GM18505 (cell line): Measurements from ENCODE around the gene POC1A.

Source experiments
- ATAC-seq: cut with Tn5 transposase; IDR thresholded peaks from one replicate; pipeline ENCODE4 v1.9.1; 2021; ENCODE audit not compliant: unreplicated experiment
- POLR2A ChIP-seq: IDR thresholded peaks from 4 replicates; pipeline ENCODE4 v1.6.1; 2011; ENCODE audit warnings: borderline replicate concordance; ENCODE audit not compliant: insufficient read depth, insufficient read length; ENCODE audit errors: extremely low read depth

Gene POC1A

DNA sequence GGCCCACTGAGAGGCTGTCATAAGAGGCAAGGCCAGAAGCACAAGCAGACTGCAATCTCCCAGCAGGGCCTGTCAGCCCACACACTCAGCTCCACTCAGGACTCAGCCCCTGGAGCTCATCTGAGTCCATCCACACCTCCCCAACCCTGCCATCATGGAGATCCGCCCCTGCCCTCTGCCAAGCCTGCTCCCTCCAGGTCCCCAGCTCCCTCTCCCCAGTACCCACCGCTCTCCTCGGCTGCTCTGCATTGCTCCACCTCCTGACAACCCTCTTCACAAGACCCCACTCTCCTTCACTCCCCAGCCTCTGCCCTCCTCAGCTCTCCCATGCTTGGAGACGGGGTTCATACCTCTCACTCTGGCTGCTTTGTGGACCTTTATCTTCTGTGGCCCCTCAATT, 11.1 kb downstream of the POC1A start:
- no peak for ATAC-seq
- TF ChIP-seq POLR2A, result no peak

GRCh38 chr3:52141751-52142150, 12.5 kb downstream of the POC1A start:
- no peak for ATAC-seq

DNA sequence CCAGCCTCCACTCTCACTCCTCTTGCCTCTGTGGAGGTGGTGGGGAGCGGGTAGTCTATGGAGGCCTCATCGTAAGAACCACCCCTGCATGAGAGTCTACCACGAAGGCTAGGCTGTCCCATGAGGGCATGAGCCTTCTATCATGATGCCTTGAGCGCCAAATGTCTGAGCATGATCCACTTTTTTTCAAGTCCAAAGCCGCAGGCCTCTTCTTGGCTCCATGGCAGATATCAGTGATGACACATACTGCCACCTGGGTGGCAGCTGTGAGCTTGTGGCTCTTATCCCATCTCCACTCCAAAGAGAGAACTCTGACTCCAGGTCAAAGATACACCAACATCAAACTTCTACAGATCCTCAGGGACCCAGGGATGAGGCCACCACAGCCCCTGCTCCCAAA, 13.5 kb downstream of the POC1A start:
- ATAC-seq, result no peak
- TF ChIP-seq POLR2A, result no peak

More at GRCh38 chr3:52141751-52142150, 12.5 kb downstream of the POC1A start:
- TF ChIP-seq POLR2A, result no peak

DNA sequence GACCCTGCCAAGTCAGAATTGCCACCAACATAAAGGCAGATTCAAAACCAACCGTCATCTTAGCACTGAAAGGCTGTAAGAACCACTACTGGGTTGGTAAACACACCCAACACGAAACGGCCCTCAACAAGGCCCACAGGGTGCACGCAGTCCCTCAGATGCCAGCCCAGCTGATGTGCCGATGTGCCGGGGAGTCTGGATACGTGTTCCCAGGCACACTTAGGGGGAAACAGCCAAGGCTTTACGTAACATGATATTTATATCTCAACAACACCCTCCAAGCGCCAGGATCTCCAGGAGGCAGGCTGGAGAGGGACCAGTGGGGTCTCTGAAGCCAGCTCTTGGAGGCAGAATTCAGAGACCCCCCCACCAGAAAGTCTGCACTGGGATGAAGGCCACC, 14.2 kb downstream of the POC1A start:
- ATAC-seq, result no peak

DNA sequence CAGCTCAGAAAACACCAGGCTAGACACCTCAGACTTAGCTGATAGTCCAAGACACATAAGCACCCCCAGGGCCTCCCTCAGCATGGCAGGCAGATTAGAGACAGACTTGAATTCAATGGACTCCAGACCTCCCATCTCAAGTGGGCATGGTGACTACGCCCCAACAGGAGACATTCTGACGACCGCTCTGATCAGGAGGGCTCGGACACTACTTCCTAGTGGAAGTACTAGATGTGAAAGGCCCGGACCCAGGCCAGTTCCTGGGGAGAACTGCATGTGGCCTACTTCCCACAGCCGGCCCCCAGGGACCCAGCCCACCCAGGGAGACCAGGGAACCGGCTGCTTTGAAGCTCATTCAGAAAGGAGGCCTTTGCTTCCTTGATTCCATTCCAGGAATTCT, 16.9 kb downstream of the POC1A start:
- TF ChIP-seq POLR2A, result no peak
- no peak for ATAC-seq

More for the DNA sequence above, 14.2 kb downstream of the POC1A start:
- TF ChIP-seq POLR2A, result no peak

DNA sequence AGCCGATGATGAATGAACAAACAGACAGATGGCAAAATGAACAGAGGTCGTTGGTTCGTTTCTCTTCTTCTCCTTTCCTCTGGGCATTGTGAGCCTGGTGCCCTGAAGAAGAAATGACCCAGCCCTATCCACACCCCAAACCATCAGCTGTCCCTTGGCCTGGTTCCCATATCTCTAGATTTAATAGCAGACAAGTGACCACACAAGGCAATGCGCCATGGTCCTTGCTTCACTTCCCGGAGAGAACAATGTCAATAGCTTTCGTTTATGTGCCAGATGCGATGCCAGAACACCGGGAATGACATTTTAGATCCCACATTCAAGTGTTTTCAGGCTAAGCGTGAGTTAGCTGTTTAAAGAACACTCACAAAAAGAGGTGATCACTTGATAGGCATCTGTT, 17.7 kb downstream of the POC1A start:
- TF ChIP-seq POLR2A, result no peak
- ATAC-seq, result no peak

DNA sequence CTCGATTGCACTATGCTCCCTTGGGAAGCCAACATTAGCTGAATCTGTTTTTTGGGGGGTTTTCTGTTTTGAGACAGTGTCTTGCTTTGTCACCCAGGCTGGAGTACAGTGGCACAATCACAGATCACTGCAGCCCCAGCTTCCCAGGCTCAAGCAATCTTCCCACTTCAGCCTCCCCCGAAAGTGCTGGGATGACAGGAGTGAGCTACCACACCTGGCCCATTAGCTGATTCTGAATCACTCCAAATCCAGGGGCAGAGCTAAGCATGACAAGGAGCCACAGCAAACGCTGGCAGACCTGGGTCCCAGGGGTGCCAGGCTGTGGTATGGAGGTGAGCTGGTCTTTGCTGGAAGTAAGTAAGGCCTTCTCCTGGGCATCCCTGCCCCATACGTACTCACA, 18.9 kb downstream of the POC1A start:
- ATAC-seq, result no peak
- TF ChIP-seq POLR2A, result no peak

DNA sequence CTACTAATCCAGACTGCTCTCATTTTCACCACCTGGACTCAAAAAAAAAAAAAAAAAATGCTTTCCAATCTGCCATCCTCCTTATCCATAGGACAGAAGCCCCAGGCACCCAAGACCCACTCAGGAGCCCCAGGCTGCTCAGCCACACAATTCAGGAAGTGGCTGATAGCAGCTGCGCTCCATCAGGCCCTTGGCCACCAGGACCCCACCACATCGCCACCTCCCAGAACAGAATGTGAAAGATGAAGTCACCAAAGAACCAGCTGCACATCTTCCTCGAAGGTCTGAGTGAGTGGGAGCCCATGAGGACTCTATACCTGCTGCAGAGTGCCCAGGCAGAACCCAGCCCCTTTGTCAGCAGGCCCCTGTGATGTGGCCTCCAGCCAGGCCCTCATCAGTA, 19.5 kb downstream of the POC1A start:
- TF ChIP-seq POLR2A, result no peak

DNA sequence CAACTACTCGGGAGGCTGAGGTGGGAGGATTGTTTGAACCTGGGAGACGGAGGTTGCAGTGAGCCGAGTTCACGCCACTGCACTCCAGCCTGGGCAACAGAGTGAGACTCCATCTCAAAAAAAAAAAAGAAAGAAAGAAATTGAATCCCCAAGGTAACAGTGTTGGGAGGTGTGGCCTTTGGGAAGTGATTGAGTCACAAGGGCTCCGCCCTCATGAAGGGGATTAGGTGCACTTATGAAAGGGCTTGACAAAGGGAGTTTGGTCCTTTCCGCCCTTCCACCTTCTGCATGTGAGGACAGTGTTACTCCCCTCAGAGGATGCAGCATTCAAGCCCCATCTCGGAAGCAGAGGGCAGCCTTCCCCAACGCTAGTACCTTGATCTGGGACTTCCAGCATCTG, 21.3 kb downstream of the POC1A start:
- ATAC-seq, result no peak
- no peak for TF ChIP-seq POLR2A

More for the DNA sequence above, 19.5 kb downstream of the POC1A start:
- ATAC-seq, result no peak

DNA sequence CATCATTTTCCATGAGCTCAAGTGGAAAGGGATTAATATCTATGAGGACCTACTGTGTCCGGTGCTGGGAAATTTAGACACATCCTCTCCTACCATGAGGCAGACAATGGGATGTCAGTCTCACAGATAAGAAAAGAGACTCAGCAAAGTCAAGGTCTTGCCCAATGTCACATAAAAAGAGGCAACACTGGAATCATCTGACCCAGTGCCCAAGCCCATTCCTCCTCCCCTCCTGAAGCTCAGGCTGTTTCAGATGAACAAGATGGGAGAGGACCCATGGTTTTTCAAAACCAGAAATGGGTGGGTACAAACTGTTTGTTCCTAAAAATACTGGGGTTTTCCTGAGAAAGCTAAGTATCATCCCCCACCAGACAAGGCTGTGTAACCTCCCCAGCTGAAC, 22.2 kb downstream of the POC1A start:
- no peak for TF ChIP-seq POLR2A
- no peak for ATAC-seq

- no peak for TF ChIP-seq POLR2A
- no peak for ATAC-seq
These were observed 23.1 kb downstream of the POC1A start for GRCh38 chr3:52130966-52131622.

- ATAC-seq, result no peak
- no peak for TF ChIP-seq POLR2A
These were observed 26.0 kb downstream of the POC1A start for GRCh38 chr3:52128118-52128683.

DNA sequence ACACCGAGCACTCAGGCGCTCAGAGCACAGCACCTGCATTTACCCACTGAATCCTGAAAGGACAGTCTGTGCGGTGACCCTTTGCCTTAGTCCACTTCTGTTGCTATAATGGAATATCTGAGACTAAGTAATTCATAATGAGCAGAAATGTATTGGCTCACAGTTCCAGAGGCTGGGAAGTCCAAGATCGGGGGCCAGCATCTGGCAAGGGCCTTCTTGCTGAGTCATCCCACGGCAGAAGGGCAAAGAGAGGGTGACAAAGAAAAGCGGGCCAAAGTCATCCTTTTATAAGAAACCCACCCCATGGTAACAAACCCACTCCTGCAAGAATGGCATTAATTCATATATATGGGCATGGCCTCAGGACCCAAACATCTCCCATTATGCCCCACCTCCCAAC, 27.7 kb downstream of the POC1A start:
- ATAC-seq, result no peak
- TF ChIP-seq POLR2A, result no peak

DNA sequence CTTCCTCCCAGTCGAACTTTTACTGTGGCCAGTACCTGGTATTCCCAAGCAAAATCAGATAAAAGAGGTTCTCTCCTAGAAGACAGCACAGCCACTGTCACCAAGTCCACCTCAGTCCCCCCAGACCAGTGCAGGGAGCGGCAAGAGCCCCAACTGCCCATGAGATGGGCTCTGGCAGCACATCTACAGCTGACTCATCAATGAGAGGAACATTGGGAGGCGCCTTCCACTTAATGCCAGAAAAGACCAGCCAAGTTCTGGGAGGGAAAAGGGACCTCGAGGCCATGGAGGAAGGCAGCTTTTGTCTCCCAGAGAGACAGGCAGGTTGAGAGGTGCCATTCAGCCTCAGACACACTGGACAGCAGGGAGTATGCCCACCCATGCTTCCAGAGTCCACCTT, 28.2 kb downstream of the POC1A start:
- TF ChIP-seq POLR2A, result no peak
- ATAC-seq, result no peak
